ENCODE measurements around the gene PPP6R2.

The PPP6R2 gene

DNA sequence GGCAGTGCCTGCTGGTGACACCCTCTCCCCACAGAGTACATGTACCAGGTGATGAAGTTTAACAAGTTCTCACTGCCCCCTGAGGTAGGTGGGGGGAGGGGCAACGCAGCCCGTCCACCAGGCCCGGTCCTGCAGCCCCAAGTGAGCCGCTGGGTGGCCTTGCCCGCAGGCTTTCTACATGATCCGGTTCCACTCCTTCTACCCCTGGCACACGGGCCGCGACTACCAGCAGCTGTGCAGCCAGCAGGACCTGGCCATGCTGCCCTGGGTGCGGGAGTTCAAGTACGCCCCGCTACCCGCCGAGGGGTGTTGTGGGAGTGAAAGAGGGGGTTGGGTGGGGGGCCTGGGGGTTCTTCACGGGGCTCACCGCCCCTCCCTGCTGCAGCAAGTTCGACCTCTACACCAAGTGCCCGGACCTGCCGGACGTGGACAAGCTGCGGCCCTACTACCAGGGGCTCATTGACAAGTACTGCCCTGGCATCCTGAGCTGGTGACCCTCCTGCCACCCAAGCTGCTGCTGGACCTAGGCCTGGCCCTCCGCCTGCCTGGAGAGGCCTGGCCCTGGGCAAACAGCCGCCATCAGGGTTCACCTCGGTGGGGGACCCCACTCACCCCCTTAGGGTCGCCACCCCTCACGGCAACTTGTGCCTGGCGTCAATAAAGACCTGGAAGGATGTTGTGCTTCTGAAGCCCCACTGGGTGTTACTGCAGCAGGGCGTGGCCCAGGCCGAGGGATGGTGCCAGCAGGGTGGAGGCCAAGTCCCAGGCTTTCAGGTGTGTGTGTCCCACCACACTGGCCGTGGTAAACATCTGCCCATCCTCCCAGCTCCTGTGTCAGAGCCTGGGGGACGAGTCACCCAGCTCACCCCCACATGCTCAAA lies 146.5 kb downstream of the PPP6R2 start:
- DNase-seq, result no peak

DNA sequence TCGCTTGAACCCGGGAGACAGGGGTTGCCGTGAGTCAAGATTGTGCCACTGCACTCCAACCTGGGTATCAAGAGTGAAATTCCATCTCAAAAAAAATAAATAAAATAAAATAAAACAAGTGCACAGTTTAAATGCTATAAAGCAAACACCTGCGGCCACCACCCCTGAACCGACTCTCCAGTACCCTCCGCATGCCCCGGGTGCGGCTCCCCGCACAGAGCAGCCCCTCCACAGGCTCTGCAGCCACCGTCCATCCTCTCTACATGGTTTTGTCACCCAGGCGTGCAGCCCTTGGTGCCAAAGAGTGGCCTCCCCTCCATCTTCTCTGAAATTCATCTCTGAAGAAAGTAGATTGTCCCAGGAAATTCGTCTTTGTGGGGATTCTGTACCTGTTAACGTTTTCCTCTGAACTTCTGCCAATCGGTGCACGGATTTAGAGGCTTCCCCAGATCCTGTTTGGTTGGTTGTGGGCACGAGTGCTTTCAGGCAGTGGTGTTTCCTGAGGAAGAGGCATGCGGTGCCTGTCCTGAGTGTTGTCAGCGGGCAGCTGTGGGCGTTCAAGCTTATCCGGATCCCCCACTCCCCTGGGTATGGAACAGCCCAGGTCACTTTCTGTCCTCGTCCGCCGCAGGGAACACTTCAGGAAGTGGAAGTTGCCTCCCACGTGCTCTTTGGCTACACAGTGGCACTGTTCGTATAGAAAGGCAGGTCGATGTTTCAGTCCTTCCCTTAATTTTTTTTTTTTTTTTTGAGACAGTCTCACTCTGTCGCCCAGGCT lies 147.6 kb downstream of the PPP6R2 start:
- DNase-seq, result no peak

All from KG1 (cell line).